ENCODE data around the gene KMT2C. TPM values are rescaled to one million over a fixed set of nuclear protein-coding genes. Genes with fewer than 3 reads are reported as not detected.
"Not testable (repeated sequence)": the region's sequence is repeated elsewhere in the genome, so short reads cannot be mapped to it uniquely, and the experiment has no call there.

The KMT2C gene
- total and polyA plus RNA-seq, 4 donors: 5.8 to 123 (median 56.2) TPM

DNA sequence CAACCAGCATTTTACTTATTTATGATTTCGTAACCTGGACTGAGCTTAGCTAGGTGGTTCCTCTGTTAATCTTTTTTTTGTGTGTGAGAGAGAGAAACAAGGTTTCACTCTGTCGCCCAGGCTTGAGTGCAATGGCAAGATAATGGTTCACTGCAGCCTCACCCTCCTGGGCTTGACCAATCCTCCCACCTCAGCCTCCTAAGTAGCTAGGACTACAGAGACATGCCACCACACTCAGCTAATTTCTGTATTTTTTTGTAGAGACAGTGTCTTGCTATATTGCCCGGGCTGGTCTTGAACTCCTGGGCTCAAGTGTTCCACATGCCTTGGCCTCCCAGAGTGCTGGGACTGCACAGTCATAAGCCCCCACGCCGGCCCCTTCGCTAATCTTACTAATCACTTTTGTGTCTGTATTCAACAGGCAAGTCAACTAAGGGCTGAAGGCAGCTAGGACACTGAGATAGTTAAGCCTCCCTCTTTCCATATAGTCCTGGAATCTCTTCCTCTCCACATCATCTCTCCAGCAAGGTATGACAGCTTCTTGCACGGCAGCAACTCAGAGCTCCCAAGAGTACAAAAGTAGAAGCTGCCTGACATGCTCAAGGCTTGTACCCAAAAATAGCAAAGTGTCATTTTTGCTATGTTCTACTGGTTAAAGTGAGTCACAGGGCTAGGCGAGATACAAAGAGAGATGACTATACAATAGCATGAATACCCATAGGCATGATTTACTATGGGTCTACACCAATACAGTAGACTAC, 11.3 kb downstream of the KMT2C start:
- Histone ChIP-seq H3K4me3 (ENCODE audit: low read length in 2 of 2) (no peak overlapping the region), H3K4me1 (ENCODE audit: control insufficient read depth in 1 of 2, insufficient read depth in 2 of 2, low read length in 2 of 2) (peaks cover 2 to 8% of the 10 kb centered on the region in 2 donors), H3K9me3 (ENCODE audit: control insufficient read depth, low read length) (no peaks in the 10 kb centered on the region), H3K36me3 (ENCODE audit: control insufficient read depth in 1 of 2, insufficient read depth in 2 of 2, low read length in 1 of 2) (no peaks in the 10 kb centered on the region), H3K27ac (ENCODE audit: low read depth in 1 of 2, low read length in 2 of 2) (no peak overlapping the region), H3K27me3 (ENCODE audit: control insufficient read depth in 1 of 2, insufficient read depth in 2 of 2, low read length in 1 of 2) (no peaks in the 10 kb centered on the region)
- DNase-seq (no peak), ATAC-seq (ENCODE audit: low FRiP score) (no peak)
- 73 to 74% methylated on average over 8 of the region's 8 CpGs for WGBS, 2 donors
- intact Hi-C loops (cut with DNase I): no loop called here

DNA sequence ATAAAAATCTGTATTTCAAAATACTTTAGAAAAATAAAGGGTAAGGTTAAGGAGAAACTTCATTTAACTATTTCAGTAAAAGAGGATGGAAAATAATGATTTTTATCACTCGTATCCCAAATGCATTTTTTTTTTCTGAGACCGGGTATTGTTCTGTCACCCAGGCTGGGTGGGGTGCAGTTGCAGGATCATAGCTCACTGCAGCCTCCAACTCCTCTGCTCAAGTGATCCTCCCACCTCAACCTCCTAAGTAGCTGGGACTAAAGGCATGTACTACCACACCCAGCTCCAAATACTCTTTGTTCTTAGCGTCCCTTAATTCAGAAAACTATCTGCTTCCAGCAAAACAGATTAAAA, 11.8 kb downstream of the KMT2C start:
- ATAC-seq (ENCODE audit: low FRiP score): no peak
- no peaks in the 10 kb centered on the region for H3K9me3 ChIP-seq (ENCODE audit: control insufficient read depth, low read length)
- no peak overlapping the region for H3K27ac ChIP-seq (ENCODE audit: low read depth in 1 of 2, low read length in 2 of 2)
- no peaks in the 10 kb centered on the region for H3K36me3 ChIP-seq (ENCODE audit: control insufficient read depth in 1 of 2, insufficient read depth in 2 of 2, low read length in 1 of 2)
- no peaks in the 10 kb centered on the region for H3K27me3 ChIP-seq (ENCODE audit: control insufficient read depth in 1 of 2, insufficient read depth in 2 of 2, low read length in 1 of 2)
- 81 to 87% methylated on average over 3 of the region's 3 CpGs for WGBS, 2 donors
- DNase-seq: no peak
- H3K4me3 ChIP-seq (ENCODE audit: low read length in 2 of 2): no peak overlapping the region
- H3K4me1 ChIP-seq (ENCODE audit: control insufficient read depth in 1 of 2, insufficient read depth in 2 of 2, low read length in 2 of 2): peaks cover 2 to 8% of the 10 kb centered on the region in 2 donors
- intact Hi-C loops (cut with DNase I): no loop called here

DNA sequence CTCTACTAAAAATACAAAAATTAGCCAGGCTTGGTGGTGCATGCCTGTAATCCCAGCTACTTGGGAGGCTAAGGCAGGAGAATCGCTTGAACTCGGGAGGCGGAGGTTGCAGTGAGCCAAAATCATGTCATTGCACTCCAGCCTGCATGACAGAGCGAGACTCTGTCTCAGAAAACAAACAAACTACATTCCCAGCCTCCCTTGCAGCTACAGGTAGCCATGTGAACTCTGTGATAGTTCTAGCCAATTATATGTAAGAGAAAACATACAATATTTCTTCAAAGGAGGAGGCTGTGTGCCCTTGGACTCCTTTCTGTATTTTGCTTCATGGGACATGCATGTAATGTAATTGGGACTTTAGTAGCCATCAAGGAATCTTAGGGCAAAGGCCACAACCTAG, 12.6 kb downstream of the KMT2C start:
- H3K9me3 ChIP-seq (ENCODE audit: control insufficient read depth, low read length); H3K27ac ChIP-seq (ENCODE audit: low read depth in 1 of 2, low read length in 2 of 2); ATAC-seq (ENCODE audit: low FRiP score); intact Hi-C loops (cut with DNase I); H3K27me3 ChIP-seq (ENCODE audit: control insufficient read depth in 1 of 2, insufficient read depth in 2 of 2, low read length in 1 of 2); H3K4me1 ChIP-seq (ENCODE audit: control insufficient read depth in 1 of 2, insufficient read depth in 2 of 2, low read length in 2 of 2); DNase-seq; H3K36me3 ChIP-seq (ENCODE audit: control insufficient read depth in 1 of 2, insufficient read depth in 2 of 2, low read length in 1 of 2); H3K4me3 ChIP-seq (ENCODE audit: low read length in 2 of 2): not testable (repeated sequence)
- WGBS, 2 donors: 98 to 100% methylated on average over 4 of the region's 4 CpGs

DNA sequence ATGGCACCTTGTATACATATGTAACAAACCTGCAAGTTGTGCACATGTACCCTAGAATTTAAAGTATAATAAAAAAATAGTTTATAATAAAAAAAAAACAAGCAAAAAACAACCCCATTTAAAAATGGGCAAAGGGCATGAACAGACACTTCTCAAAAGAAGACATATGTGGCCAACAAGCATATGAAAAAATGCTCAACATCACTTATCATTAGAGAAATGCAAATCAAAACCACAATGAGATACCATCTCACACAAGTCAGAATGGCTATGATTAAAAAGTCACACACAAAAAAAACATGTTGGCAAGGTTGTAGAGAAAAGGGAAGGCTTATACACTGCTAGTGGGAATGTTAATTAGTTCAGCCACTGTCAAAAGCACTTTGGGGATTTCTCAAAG, 14.9 kb downstream of the KMT2C start:
- H3K27ac ChIP-seq (ENCODE audit: low read depth in 1 of 2, low read length in 2 of 2); intact Hi-C loops (cut with DNase I); H3K36me3 ChIP-seq (ENCODE audit: control insufficient read depth in 1 of 2, insufficient read depth in 2 of 2, low read length in 1 of 2); H3K9me3 ChIP-seq (ENCODE audit: control insufficient read depth, low read length); DNase-seq; H3K4me1 ChIP-seq (ENCODE audit: control insufficient read depth in 1 of 2, insufficient read depth in 2 of 2, low read length in 2 of 2); H3K4me3 ChIP-seq (ENCODE audit: low read length in 2 of 2); H3K27me3 ChIP-seq (ENCODE audit: control insufficient read depth in 1 of 2, insufficient read depth in 2 of 2, low read length in 1 of 2); ATAC-seq (ENCODE audit: low FRiP score): not testable (repeated sequence)

DNA sequence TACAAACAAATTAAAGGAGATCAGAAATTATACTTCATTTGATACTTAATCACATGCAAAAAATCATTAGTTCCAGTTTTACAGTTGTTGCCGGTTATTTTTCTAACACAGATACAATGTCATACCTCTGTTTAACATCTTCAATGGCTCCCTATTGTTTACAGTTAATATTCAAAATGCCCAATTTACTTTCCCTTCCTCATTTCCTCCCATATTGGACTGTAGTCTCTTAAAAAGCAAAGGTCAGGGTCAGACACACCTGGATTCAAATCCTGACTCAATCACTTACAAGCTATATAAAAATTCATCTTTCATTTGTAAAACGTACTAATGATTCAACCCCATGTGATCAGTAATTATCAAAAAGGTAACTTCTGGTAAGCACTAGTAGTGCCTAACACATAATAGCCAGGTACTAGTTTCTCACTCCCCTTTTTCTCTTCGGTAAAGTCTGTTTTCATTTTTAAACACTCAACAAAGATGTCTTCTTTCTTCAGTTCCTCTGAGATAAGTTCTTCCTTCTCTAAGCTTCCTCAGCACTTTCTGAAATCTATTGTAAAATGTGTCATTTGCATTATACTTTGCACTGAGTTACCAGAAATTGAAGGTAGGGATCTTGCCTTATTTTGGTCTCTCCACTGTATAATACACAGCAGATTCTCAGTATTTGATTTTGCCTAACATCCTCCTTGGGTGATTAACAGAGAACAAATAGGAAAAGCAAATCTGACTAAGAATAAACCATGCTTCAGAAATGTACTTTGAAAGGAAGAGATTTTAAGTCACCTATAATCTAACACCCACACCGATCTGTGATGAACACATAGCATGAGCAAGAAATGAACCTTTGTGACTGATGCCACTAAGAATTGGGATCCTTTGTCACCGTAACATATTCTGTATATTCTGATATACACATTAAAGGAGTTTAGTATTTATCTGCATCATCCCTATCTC, 16.1 kb downstream of the KMT2C start:
- ATAC-seq (ENCODE audit: low FRiP score): no peak
- H3K4me1 ChIP-seq (ENCODE audit: control insufficient read depth in 1 of 2, insufficient read depth in 2 of 2, low read length in 2 of 2): no peaks in the 10 kb centered on the region
- 87 to 89% methylated on average over 5 of the region's 5 CpGs for WGBS, 2 donors

DNA sequence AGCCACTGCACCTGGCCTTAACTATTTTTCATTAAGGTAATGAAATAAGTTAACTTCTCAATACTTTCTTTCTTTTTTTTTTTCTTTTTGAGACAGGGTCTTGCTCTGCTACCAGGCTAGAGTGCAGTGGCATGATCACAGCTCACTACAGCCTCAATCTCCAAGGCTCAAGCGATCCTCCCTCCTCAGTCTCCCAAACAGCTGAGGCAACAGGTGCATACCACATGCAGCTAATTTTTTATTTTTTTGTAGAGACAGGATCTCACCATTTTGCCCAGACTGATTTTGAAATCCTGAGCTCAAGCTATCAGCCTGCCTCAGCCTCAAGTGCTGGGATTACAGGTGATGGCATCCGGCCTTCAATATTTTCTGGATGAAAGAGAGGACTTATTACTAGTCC, 21.0 kb downstream of the KMT2C start:
- 90 to 93% methylated on average over 2 of the region's 2 CpGs for WGBS, 2 donors
- no peaks in the 10 kb centered on the region for H3K4me1 ChIP-seq (ENCODE audit: control insufficient read depth in 1 of 2, insufficient read depth in 2 of 2, low read length in 2 of 2)
- no peaks in the 10 kb centered on the region for H3K36me3 ChIP-seq (ENCODE audit: control insufficient read depth in 1 of 2, insufficient read depth in 2 of 2, low read length in 1 of 2)
- intact Hi-C loops (cut with DNase I): no loop called here
- no peaks in the 10 kb centered on the region for H3K9me3 ChIP-seq (ENCODE audit: control insufficient read depth, low read length)
- H3K27ac ChIP-seq (ENCODE audit: low read depth in 1 of 2, low read length in 2 of 2): no peak overlapping the region
- no peaks in the 10 kb centered on the region for H3K27me3 ChIP-seq (ENCODE audit: control insufficient read depth in 1 of 2, insufficient read depth in 2 of 2, low read length in 1 of 2)
- DNase-seq (no peak), ATAC-seq (ENCODE audit: low FRiP score) (no peak)
- no peak overlapping the region for H3K4me3 ChIP-seq (ENCODE audit: low read length in 2 of 2)

More for the DNA sequence above, 16.1 kb downstream of the KMT2C start:
- no peaks in the 10 kb centered on the region for H3K36me3 ChIP-seq (ENCODE audit: control insufficient read depth in 1 of 2, insufficient read depth in 2 of 2, low read length in 1 of 2)
- no peak overlapping the region for H3K4me3 ChIP-seq (ENCODE audit: low read length in 2 of 2)
- no peak overlapping the region for H3K27ac ChIP-seq (ENCODE audit: low read depth in 1 of 2, low read length in 2 of 2)
- intact Hi-C loops (cut with DNase I): no loop called here
- no peaks in the 10 kb centered on the region for H3K27me3 ChIP-seq (ENCODE audit: control insufficient read depth in 1 of 2, insufficient read depth in 2 of 2, low read length in 1 of 2)
- H3K9me3 ChIP-seq (ENCODE audit: control insufficient read depth, low read length): no peaks in the 10 kb centered on the region
- DNase-seq: no peak

DNA sequence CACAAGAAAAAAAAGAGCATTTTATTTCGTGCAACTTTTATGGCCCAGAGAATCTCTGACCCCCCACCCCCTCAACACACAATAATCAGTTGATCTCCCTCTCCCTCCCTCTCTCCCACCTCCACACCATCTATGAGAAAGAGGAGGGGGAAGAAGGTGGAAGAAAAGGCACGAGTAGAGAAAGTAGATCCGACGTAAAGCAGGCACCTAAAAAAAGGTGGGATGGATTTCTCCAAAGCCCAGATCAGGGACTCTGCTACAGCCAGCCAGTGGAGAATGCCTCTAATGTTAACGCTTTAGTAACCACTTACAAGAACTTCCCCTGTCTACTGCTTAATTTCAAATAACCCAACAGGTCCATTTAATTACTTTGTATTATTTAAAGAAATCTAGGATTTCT, 24.4 kb downstream of the KMT2C start:
- intact Hi-C loops (cut with DNase I): no loop called here
- no peak overlapping the region for H3K27ac ChIP-seq (ENCODE audit: low read depth in 1 of 2, low read length in 2 of 2)
- WGBS, 2 donors: 20 to 23% methylated on average over 5 of the region's 5 CpGs
- no peaks in the 10 kb centered on the region for H3K4me1 ChIP-seq (ENCODE audit: control insufficient read depth in 1 of 2, insufficient read depth in 2 of 2, low read length in 2 of 2)
- H3K36me3 ChIP-seq (ENCODE audit: control insufficient read depth in 1 of 2, insufficient read depth in 2 of 2, low read length in 1 of 2): no peaks in the 10 kb centered on the region
- H3K27me3 ChIP-seq (ENCODE audit: control insufficient read depth in 1 of 2, insufficient read depth in 2 of 2, low read length in 1 of 2): no peaks in the 10 kb centered on the region
- no peaks in the 10 kb centered on the region for H3K9me3 ChIP-seq (ENCODE audit: control insufficient read depth, low read length)
- ATAC-seq (ENCODE audit: low FRiP score): no peak
- no peak overlapping the region for H3K4me3 ChIP-seq (ENCODE audit: low read length in 2 of 2)
- DNase-seq: no peak

DNA sequence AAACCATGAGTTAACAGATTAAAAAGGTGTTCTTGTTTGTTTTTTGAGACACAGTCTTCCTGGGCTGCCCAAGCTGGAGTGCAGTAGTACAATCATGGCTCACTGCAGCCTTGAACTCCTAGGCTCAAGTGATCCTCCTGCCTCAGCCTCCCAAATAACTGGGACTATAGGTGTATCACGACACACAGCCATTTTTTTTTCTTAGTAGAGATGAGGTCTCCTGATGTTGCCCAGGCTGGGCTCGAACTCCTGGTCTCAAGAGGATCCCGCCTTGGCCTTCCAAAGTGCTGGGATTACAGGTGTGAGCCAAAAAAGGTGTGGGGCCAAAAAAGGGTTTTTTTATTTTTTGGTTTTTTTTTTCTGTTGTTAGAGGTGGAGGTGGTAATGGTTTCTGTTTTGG, 29.3 kb downstream of the KMT2C start:
- Histone ChIP-seq H3K27me3 (ENCODE audit: control insufficient read depth in 1 of 2, insufficient read depth in 2 of 2, low read length in 1 of 2) (no peaks in the 10 kb centered on the region), H3K4me3 (ENCODE audit: low read length in 2 of 2) (no peak overlapping the region), H3K4me1 (ENCODE audit: control insufficient read depth in 1 of 2, insufficient read depth in 2 of 2, low read length in 2 of 2) (no peaks in the 10 kb centered on the region), H3K36me3 (ENCODE audit: control insufficient read depth in 1 of 2, insufficient read depth in 2 of 2, low read length in 1 of 2) (no peaks in the 10 kb centered on the region), H3K9me3 (ENCODE audit: control insufficient read depth, low read length) (no peaks in the 10 kb centered on the region), H3K27ac (ENCODE audit: low read depth in 1 of 2, low read length in 2 of 2) (no peak overlapping the region)
- 20 to 32% methylated on average over 3 of the region's 3 CpGs for WGBS, 2 donors
- intact Hi-C loops (cut with DNase I): no loop called here
- DNase-seq: no peak
- peak; percentile 42 for ATAC-seq (ENCODE audit: low FRiP score)

DNA sequence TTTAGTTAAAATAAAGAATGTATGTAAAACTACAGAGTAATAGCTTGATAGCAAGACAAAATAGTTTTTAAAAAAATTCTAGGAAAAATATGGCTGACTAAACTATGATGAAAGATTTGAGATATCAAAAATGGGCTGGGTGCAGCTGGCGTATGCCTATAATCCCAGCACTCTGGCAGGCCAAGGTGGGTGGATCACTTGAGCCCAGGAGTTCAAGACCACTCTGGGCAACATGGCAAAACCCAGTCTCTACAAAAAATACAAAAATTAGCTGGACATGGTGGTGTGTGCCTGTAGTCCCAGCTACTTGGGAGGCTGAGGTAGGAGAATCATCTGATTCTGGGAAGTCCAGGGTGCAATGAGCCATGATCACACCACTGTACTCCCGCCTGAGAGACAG, 29.8 kb downstream of the KMT2C start:
- DNase-seq; intact Hi-C loops (cut with DNase I); H3K36me3 ChIP-seq (ENCODE audit: control insufficient read depth in 1 of 2, insufficient read depth in 2 of 2, low read length in 1 of 2); H3K27ac ChIP-seq (ENCODE audit: low read depth in 1 of 2, low read length in 2 of 2); H3K4me3 ChIP-seq (ENCODE audit: low read length in 2 of 2); H3K4me1 ChIP-seq (ENCODE audit: control insufficient read depth in 1 of 2, insufficient read depth in 2 of 2, low read length in 2 of 2); H3K9me3 ChIP-seq (ENCODE audit: control insufficient read depth, low read length); H3K27me3 ChIP-seq (ENCODE audit: control insufficient read depth in 1 of 2, insufficient read depth in 2 of 2, low read length in 1 of 2): not testable (repeated sequence)
- 51 to 62% methylated on average over 2 of the region's 2 CpGs for WGBS, 2 donors
- peak; percentile 8 for ATAC-seq (ENCODE audit: low FRiP score)
